Stimulated activated CD8-positive, alpha-beta memory T cell treated with anti-CD3 and anti-CD28 coated beads, Interleukin-7, amount 100 ng/mL, for 24 hours (primary cell): Measurements from ENCODE around the gene WIZ.

ENCODE experiments used
- DNase-seq: peaks from one replicate; pipeline ENCODE4 v3.0.0-alpha.2; 2020; ENCODE audit warnings: low read depth

The WIZ gene

DNA sequence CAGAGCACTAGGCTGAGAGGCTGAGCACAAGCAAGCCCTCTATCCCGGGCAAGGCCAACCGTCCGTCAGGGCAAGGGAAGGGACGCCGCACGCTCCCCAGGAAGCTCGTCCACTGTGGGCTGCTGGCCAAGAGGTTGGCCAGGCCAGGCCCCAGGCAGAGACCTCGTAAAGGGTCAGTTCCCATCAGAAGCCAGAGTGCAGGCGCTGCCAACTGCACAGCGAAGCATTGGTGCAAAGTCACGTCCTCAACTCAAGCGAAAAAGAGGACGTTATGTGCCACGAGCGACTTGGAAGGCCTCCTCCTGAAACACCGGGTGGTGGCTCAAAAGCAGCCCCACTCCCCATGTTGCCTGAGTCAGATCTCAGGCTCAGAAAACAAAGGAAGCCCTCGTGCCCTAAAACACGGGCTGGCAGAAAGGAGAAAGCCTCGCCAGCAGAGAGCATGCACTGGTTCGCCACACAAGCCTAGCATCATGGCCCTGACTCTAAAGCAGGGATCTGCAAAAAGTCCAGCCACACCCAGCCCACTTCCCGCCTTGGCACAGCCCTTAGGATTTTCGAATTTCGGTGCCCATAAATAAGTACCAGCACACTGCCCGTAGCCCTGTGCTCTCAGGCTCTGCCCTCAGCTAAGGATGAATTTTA is 74.8 kb downstream of the WIZ start:
- no peak for DNase-seq

DNA sequence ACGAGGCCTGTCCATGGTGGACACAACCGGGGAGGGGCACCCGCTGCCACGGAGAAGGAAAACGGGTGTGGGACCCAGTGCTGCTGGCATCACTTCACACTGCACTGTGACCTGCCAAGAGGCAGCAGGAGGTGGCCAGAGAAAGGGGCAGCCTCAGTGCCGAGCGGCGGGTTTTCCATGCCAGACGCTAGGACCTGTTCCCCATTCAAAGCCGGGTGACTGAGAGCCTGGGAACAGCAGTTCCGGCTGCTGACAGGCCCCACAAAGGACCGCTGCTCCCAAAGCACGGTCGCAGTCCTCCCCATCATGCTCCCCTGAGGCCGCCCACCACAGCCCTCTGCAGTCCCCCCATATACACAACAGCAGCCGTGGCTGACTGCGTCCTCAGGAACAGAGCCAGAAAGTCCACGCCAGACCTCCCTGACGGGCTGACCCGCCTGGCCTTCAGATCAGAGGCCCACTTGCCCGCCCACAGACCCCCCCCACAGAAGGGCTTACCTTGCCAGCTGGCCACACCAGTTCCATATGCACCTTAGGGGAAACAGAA is 75.6 kb downstream of the WIZ start:
- no peak for DNase-seq

- DNase-seq = no peak
Observed at GRCh38 chr19:15373644-15374043, 76.1 kb downstream of the WIZ start.

DNA sequence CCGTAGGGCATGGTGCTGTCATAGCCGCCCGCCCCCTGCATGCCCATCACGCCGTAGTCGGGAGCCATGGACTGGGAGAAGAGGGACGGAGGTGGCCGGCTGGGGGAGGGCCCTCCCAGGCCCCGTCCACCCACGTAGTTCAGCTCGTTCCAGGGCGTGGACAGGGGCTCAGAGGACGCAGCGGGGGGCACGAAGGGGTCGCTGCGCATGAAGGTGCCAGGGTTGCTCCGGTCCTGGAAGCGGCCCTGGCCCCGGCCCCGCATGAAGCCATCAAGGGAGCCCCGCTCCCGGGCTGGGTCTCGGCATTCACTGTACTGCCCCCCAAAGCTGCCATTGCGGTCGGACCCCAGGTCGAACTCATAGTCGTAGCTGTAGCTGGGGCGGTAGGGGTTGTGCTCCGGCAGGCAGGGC is 76.9 kb downstream of the WIZ start:
- DNase-seq = no peak

DNA sequence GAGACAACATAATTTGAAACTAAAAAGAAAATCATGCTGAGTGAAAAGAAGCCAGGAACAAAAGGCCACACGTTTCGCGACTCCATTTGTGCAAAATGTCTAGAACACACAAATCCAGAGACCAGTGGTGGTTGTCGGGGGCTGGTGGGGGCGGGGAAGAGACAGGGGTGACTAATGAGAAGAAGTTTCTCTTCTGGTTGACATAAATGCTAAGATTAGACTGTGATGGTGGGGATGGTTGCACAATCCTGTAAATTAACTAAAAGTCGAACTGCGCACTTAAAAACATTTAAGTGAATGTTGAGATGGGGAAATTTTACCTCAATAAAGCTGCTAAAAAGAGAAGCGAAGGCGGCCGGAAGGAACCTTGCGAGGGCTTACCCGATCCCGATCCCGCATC is 77.3 kb downstream of the WIZ start:
- DNase-seq = no peak

GRCh38 chr19:15371786-15372380 is 77.9 kb downstream of the WIZ start:
- no peak for DNase-seq

- DNase-seq = no peak
Observed at GRCh38 chr19:15371119-15371518, 78.6 kb downstream of the WIZ start.
